HepG2 (cell line): ENCODE measurements around the gene HES2. TPM values are rescaled to one million over a fixed set of nuclear protein-coding genes. Genes with fewer than 3 reads are reported as not detected.

Source experiments
- ATAC-seq: fragments of 200-7000 bp; cut with Tn5 transposase; 3 replicates; pipeline ENCODE4 v1.9.1; 2020; ENCODE audit warnings: mild to moderate bottlenecking, moderate library complexity
- BruUV-seq: library from RNA; stranded (reverse); fragments of 400-500 nt; replicated peaks from 2 replicates; lab custom pipeline; 2021; lab: Mats Ljungman, UMichigan
- CTCF ChIA-PET: fragments of 300-600 bp; formaldehyde crosslinking; extraction: SDS; loops from one replicate; lab custom pipeline; 2021; ENCODE audit warnings: low total read pairs, inconsistent platforms, low intra/inter-chr PET ratio; lab: Yijun Ruan, JAX
- POLR2A ChIA-PET: fragments of 350-600 bp; sonication (Branson Sonifier 250); formaldehyde crosslinking; loops from one replicate; lab custom pipeline; 2020; ENCODE audit warnings: antibody characterized with exemption, inconsistent platforms; lab: Yijun Ruan, JAX
- DNase-seq: peaks from one replicate; pipeline ENCODE4 v3.0.0-alpha.2; 2015; ENCODE audit warnings: low spot score
- FAIRE-seq: peaks from 3 replicates; lab custom pipeline; 2011; peaks lifted over from hg19 to GRCh38; lab: Jason Lieb, UNC
- H2AFZ ChIP-seq: one replicate; pipeline ENCODE4 v1.6.1; 2011; ENCODE audit warnings: low read length, inconsistent platforms
- H3K27ac ChIP-seq: fragments of 300-600 bp; 3 replicates; pipeline ENCODE4 v1.8.0; 2011; ENCODE audit warnings: mixed run types, mild to moderate bottlenecking, mixed read lengths, low read length, inconsistent platforms; ENCODE audit not compliant: insufficient read depth; ENCODE audit errors: extremely low read length
- H3K27me3 ChIP-seq, 2 experiments: fragments of 200-600 bp in 1 of 2; 2 replicates in 1 of 2; 3 replicates in 1 of 2; pipeline versions ENCODE4 v1.6.0 to v1.8.0; 2011; ENCODE audit warnings: low read length in 2 of 2, mild to moderate bottlenecking in 2 of 2, moderate library complexity in 2 of 2, inconsistent platforms in 1 of 2; ENCODE audit not compliant: insufficient read depth in 2 of 2, control insufficient read depth in 1 of 2
- H3K36me3 ChIP-seq, 2 experiments: fragments of 200-600 bp in 1 of 2; replicated peaks in 1 of 2; 2 replicates in 1 of 2; 3 replicates in 1 of 2; pipeline versions ENCODE4 v1.5.1 to v1.8.0; 2011; ENCODE audit warnings: low read length in 2 of 2, inconsistent platforms in 1 of 2; ENCODE audit not compliant: insufficient read depth in 2 of 2, control insufficient read depth in 1 of 2
- H3K4me1 ChIP-seq: 2 replicates; pipeline ENCODE4 v1.5.1; 2012; ENCODE audit warnings: low read length, inconsistent platforms; ENCODE audit not compliant: insufficient read depth
- H3K4me2 ChIP-seq: 2 replicates; pipeline ENCODE4 v1.6.0; 2011; ENCODE audit warnings: low read depth, low read length, inconsistent platforms
- H3K4me3 ChIP-seq, 3 experiments: fragments of 200-600 bp in 1 of 3; sonication (generic), shearing (Covaris generic) in 1 of 3; replicated peaks in 1 of 3; 2 replicates each; pipeline ENCODE4 v1.5.1; 2011 to 2016; ENCODE audit warnings: low read length in 3 of 3, inconsistent platforms in 2 of 3, low read depth in 2 of 3, mild to moderate bottlenecking in 2 of 3, control low read depth in 1 of 3, mixed read lengths in 1 of 3; ENCODE audit not compliant: insufficient read depth in 1 of 3
- H3K79me2 ChIP-seq: one replicate; pipeline ENCODE4 v1.6.1; 2011; ENCODE audit warnings: low read length, inconsistent platforms; ENCODE audit not compliant: insufficient read depth
- H3K9ac ChIP-seq: 2 replicates; pipeline ENCODE4 v1.6.0; 2011; ENCODE audit warnings: mild to moderate bottlenecking, low read depth, low read length, inconsistent platforms; ENCODE audit not compliant: insufficient read depth
- H3K9me3 ChIP-seq: 2 replicates; pipeline ENCODE4 v1.5.1; 2012; ENCODE audit warnings: mild to moderate bottlenecking, low read length
- H4K20me1 ChIP-seq: 2 replicates; pipeline ENCODE4 v1.6.0; 2011; ENCODE audit warnings: inconsistent platforms, mild to moderate bottlenecking, low read length, moderate library complexity; ENCODE audit not compliant: insufficient read depth
- CEBPB ChIP-seq: IDR thresholded peaks from 2 replicates; pipeline ENCODE4 v1.6.1; 2011; ENCODE audit warnings: low read depth, low read length, improper control_type of control experiment, borderline replicate concordance
- SIX1 ChIP-seq: sonication (generic); formaldehyde crosslinking; IDR thresholded peaks from 2 replicates; pipeline ENCODE4 v1.4.0; 2020; ENCODE audit warnings: missing genetic modification reagents, borderline replicate concordance
- ZBTB20 ChIP-seq: sonication (generic); formaldehyde crosslinking; IDR thresholded peaks from 2 replicates; pipeline ENCODE4 v1.8.1; 2023; ENCODE audit warnings: missing genetic modification reagents, low read depth, mild to moderate bottlenecking, borderline replicate concordance
- WGBS: methylation state at CpG from one replicate; pipeline ENCODE4 v1.1.6; 2017; ENCODE audit warnings: low lambda C conversion rate; 5-methylcytosine and 5-hydroxymethylcytosine counted together
- in situ Hi-C: cut with HindIII; loops from 2 replicates; pipeline ENCODE4 v1.10.0; 2017; ENCODE audit warnings: low pct_unique_long_range_greater_than_20kb; ENCODE audit not compliant: extremely low pct_ligation_motif_present
- intact Hi-C: fragments of 100-400 bp; cut with micrococcal nuclease; formaldehyde crosslinking; loops from one replicate; pipeline ENCODE4 v1.10.0; 2022; ENCODE audit not compliant: unreplicated experiment
- polyA plus RNA-seq, 8 experiments: library from polyadenylated mRNA; depleted of rRNA in 3 of 8; stranded (reverse) in 7 of 8; unstranded in 1 of 8; fragments of >200 nt; fragmentation: Illumina TruSeq in 4 of 8; extraction: Trizol in 4 of 8; gene quantifications; 2 replicates each; pipeline versions ENCODE4 v1.2.1 to v1.2.3, GENCODE V29; 2011 to 2016; ENCODE audit warnings: low read depth in 4 of 8, missing spikeins in 1 of 8, mixed read lengths in 1 of 8; ENCODE audit not compliant: insufficient read depth in 1 of 8
- total RNA-seq, 5 experiments: library from RNA; depleted of rRNA; stranded (reverse); fragments of >200 nt; fragmentation: Illumina TruSeq; extraction: Trizol; gene quantifications; 2 replicates each; pipeline ENCODE4 v1.2.3, GENCODE V29; 2016; ENCODE audit warnings: low read depth in 1 of 5
- TF ChIP-seq, protein P1 (sequence below): sonication (generic); formaldehyde crosslinking; IDR thresholded peaks from 2 replicates; pipeline ENCODE4 v1.4.0; 2020; ENCODE audit warnings: missing genetic modification reagents

The HES2 gene
- total and polyA plus RNA-seq, 2 of the 13 experiments (the other 11 are each of a cell fraction or from before 2014, with no cell fraction given): 0.11 to 0.17 TPM

DNA sequence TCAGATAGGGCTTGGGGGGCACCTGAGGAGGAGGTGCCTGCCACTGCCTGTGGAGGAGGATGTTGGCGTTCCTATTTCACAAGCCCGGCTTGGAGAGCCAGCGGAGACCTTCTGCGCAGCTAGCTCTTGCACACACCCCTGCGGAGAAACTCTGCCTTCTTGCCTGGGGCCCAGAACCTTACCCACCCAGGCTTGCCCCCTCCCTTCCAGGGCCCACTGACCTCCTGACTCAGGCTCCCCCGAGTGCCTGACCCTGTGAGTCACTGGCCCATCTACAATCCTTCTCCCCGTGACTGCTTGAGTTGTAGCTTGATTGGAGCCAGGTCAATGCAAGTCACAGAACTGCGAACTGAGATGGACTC, 3.4 kb downstream of the HES2 start:
- BruUV-seq: no TSS peak
- 37% methylated on average over 3 of the region's 8 CpGs for WGBS
- Histone ChIP-seq H2AFZ (no peak overlapping the region), H3K27me3 (peaks cover 16 to 70% of the 10 kb centered on the region in 2 experiments), H4K20me1 (no peaks in the 10 kb centered on the region), H3K27ac (no peak overlapping the region), H3K4me2 (no peak overlapping the region), H3K4me1 (peaks cover 51% of the 10 kb centered on the region), H3K9me3 (no peaks in the 10 kb centered on the region), H3K79me2 (no peaks in the 10 kb centered on the region), H3K9ac (no peak overlapping the region), H3K36me3 (no peaks in the 10 kb centered on the region), H3K4me3 (no peak overlapping the region)
- CTCF ChIA-PET: no interaction called here
- TF ChIP-seq ZBTB20 (CRISPR knock-in tag) (no peak), SIX1 (CRISPR knock-in tag) (no peak)
- intact Hi-C loops: no loop called here
- POLR2A ChIA-PET: no interaction called here
- DNase-seq (no peak), ATAC-seq (no peak), FAIRE-seq (no peak)
- in situ Hi-C loops: loop anchor here (10.0 kb wide), 1 partner anchor 171 kb away; the partner anchor contains the start of gene HES3

DNA sequence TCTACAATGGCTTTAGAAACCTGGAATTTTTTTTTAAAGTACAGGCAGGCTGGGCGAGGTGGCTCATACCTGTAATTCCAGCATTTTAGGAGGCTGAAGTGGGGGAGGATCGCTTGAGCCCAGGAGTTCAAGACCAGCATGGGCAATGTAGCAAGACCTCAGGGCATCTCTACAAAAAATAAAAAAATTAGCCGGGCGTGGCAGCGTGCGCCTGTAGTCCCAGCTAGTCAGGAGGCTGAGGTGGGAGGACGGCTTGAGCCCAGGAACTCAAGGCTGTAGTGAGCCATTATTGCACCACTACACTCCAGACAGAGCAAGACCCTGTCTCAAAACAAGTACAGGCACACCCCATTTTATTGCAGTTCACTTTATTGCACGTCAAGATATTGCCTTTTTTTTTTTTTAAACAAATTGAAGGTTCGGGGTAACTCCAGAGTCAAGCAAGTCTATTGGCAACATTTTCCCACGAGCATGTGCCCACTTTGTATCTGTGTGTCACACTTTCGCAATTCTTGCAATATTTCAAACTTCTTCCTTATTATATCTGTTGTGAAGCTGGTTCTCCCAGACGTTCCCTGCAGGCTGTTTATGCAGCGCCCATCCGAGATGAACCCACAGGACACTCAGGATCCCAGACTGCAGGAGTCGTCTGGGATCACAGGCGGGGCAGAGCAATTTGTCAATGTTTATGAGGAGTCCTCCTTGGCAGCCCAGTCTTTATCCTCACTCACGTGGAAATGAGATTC, 4.7 kb downstream of the HES2 start:
- H3K4me3 ChIP-seq: peak overlapping the region in 2 of 3 experiments; percentile 26 to 57; a peak in 3 of 6 replicates
- FAIRE-seq: no peak

More for the DNA sequence above, 4.7 kb downstream of the HES2 start:
- 51% methylated on average over 16 of the region's 17 CpGs for WGBS
- H3K27ac ChIP-seq: no peak overlapping the region
- H3K36me3 ChIP-seq: no peaks in the 10 kb centered on the region
- ChIA-PET POLR2A (no interaction called here), CTCF (interaction anchor here (0.7 to 1.6 kb wide), 2 partner anchors 52 to 67 kb away, joined by 3 to 6 read pairs; no protein-coding TSS in a partner anchor)
- no peaks in the 10 kb centered on the region for H3K9me3 ChIP-seq
- DNase-seq (no peak), ATAC-seq (no peak)
- in situ Hi-C loops: loop anchor here (10.0 kb wide), 1 partner anchor 170 kb away; the partner anchor contains the start of gene HES3
- no peaks in the 10 kb centered on the region for H3K79me2 ChIP-seq
- BruUV-seq: no TSS peak
- no peak overlapping the region for H3K9ac ChIP-seq
- no peaks in the 10 kb centered on the region for H4K20me1 ChIP-seq
- no peak overlapping the region for H2AFZ ChIP-seq
- TF ChIP-seq, protein P1, sequence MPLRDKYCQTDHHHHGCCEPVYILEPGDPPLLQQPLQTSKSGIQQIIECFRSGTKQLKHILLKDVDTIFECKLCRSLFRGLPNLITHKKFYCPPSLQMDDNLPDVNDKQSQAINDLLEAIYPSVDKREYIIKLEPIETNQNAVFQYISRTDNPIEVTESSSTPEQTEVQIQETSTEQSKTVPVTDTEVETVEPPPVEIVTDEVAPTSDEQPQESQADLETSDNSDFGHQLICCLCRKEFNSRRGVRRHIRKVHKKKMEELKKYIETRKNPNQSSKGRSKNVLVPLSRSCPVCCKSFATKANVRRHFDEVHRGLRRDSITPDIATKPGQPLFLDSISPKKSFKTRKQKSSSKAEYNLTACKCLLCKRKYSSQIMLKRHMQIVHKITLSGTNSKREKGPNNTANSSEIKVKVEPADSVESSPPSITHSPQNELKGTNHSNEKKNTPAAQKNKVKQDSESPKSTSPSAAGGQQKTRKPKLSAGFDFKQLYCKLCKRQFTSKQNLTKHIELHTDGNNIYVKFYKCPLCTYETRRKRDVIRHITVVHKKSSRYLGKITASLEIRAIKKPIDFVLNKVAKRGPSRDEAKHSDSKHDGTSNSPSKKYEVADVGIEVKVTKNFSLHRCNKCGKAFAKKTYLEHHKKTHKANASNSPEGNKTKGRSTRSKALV (CRISPR knock-in tag): no peak
- peak; percentile 22; the same call in 1 of the 2 replicates for TF ChIP-seq CEBPB
- TF ChIP-seq, all 625 proteins: peak for 1
- H3K27me3 ChIP-seq: peaks cover 11 to 62% of the 10 kb centered on the region in 2 experiments
- intact Hi-C loops: no loop called here
- H3K4me2 ChIP-seq: peak overlapping the region; percentile 81
- H3K4me1 ChIP-seq: peaks cover 57% of the 10 kb centered on the region
